ENCODE data around the gene LHX8. TPM values are rescaled to one million over a fixed set of nuclear protein-coding genes. Genes with fewer than 3 reads are reported as not detected.
"Not testable (repeated sequence)": the region's sequence is repeated elsewhere in the genome, so short reads cannot be mapped to it uniquely, and the experiment has no call there.

LHX8 gene
- total and polyA plus RNA-seq, 7 experiments from 2014 or later = not detected

DNA sequence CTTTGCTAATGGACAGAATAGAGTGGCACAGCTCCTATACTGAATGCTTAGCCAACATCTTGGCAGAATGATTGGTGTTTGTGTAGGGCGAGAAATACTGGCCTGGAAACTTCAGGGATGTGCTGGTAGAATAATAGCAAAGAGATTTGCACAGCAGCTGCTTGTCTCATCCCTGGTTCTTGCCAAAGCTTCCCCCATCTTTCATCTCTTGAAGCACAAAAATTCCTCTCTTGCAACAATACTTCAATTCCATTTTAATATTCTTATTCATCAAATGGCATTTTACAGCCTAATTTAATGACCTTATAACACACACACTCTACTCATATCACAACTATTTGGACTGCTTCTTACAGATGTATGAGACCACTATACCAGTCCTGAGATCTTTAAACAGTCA is 37.7 kb downstream of the LHX8 start:
- Mint-ChIP-seq H3K9me3 (peaks cover 0 to 19% (median 7%) of the 10 kb centered on the region in 11 donors), H3K27me3 (peaks cover 0 to 4% (median 0%) of the 10 kb centered on the region in 5 donors), H3K27ac (no peak overlapping the region), H3K36me3 (no peaks in the 10 kb centered on the region), H3K4me3 (no peak overlapping the region), H3K4me1 (no peaks in the 10 kb centered on the region)
- Histone ChIP-seq H3K9me3 (ENCODE audit: control insufficient read depth in 2 of 3, low read length in 3 of 3) (no peaks in the 10 kb centered on the region), H3K4me1 (ENCODE audit: control insufficient read depth in 2 of 2, insufficient read depth in 2 of 2, low read length in 2 of 2) (no peaks in the 10 kb centered on the region), H3K36me3 (ENCODE audit: control insufficient read depth in 2 of 3, insufficient read depth in 3 of 3, low read length in 3 of 3) (no peaks in the 10 kb centered on the region), H3K27ac (ENCODE audit: low read depth, low read length) (no peak overlapping the region), H3K27me3 (ENCODE audit: control insufficient read depth in 2 of 2, insufficient read depth in 2 of 2, low read length in 2 of 2) (no peaks in the 10 kb centered on the region), H3K4me3 (ENCODE audit: low read length) (no peak overlapping the region)
- ATAC-seq (no peak), DNase-seq (no peak)
- ChIA-PET POLR2A (no interaction called here), CTCF (no interaction called here)
- intact Hi-C loops (cut with micrococcal nuclease) = no loop called here

DNA sequence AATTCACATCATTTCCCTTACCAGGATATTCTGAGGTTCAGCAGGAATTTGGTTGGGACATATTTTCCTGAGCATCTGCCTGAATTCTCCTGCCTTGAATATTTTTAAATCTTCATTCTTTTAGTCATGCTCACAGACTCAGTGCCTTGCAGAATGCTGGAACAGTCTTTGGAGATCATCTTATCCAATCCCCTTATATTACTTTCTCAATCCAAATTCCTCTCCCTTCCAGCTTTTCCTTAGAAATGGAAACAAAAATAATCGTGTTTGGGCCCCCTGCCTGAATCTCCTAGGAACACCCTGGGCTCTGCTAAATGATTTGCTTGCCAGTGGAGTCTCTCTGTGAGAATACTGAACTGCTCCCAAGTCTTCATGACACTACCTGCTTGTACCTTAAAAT is 38.4 kb downstream of the LHX8 start:
- Mint-ChIP-seq H3K4me1 (no peaks in the 10 kb centered on the region), H3K9me3 (peaks cover 0 to 20% (median 7%) of the 10 kb centered on the region in 11 donors), H3K36me3 (no peaks in the 10 kb centered on the region), H3K4me3 (no peak overlapping the region), H3K27me3 (peaks cover 0 to 4% (median 0%) of the 10 kb centered on the region in 5 donors), H3K27ac (no peak overlapping the region)
- Histone ChIP-seq H3K4me3 (ENCODE audit: low read length) (no peak overlapping the region), H3K27ac (ENCODE audit: low read depth, low read length) (no peak overlapping the region), H3K4me1 (ENCODE audit: control insufficient read depth in 2 of 2, insufficient read depth in 2 of 2, low read length in 2 of 2) (no peaks in the 10 kb centered on the region), H3K36me3 (ENCODE audit: control insufficient read depth in 2 of 3, insufficient read depth in 3 of 3, low read length in 3 of 3) (no peaks in the 10 kb centered on the region), H3K9me3 (ENCODE audit: control insufficient read depth in 2 of 3, low read length in 3 of 3) (no peaks in the 10 kb centered on the region), H3K27me3 (ENCODE audit: control insufficient read depth in 2 of 2, insufficient read depth in 2 of 2, low read length in 2 of 2) (no peaks in the 10 kb centered on the region)
- no peak for DNase-seq
- POLR2A ChIA-PET = no interaction called here
- intact Hi-C loops (cut with micrococcal nuclease) = no loop called here
- no peak for ATAC-seq
- CTCF ChIA-PET = no interaction called here

DNA sequence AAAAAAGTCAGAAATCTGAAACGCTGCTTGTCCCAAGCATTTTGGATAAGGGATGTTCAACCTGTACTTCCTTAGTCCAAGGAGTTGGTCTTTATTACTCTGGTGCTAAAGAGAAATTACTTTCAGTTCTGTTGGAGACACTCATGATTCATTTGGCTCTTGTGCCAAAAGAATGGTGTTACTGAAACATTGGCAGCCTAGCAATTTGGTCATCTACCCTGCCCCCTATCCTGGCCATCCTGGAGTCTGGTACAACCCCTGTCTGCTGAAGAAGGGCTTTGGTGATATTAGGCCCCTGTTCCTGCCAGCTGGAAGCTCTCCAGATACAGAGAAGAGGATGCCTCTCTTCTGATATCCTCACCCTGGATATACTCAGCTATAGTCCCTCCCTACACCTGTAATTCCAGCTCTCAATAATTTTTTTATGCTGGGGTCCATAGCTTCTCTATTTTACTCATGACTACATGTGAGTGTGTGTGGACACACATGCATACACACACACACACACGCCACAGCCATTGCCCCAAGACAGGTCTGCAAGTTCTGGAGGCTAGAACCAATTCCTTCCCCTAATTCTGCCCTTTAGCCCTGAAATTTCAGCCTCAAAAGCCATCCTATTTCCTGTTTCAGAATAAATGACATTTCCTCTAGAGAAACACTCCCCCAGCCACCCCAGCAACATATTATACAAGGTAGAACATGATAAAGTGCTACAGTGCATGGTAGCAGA is 40.0 kb downstream of the LHX8 start:
- no peak for DNase-seq
- no peak for ATAC-seq
- Mint-ChIP-seq H3K9me3 (peaks cover 0 to 17% (median 9%) of the 10 kb centered on the region in 11 donors), H3K27me3 (peaks cover 0 to 5% (median 0%) of the 10 kb centered on the region in 5 donors), H3K4me1 (no peaks in the 10 kb centered on the region), H3K27ac (no peak overlapping the region), H3K36me3 (no peaks in the 10 kb centered on the region), H3K4me3 (no peak overlapping the region)
- ChIA-PET POLR2A (no interaction called here), CTCF (no interaction called here)
- Histone ChIP-seq H3K27ac (ENCODE audit: low read depth, low read length) (no peak overlapping the region), H3K9me3 (ENCODE audit: control insufficient read depth in 2 of 3, low read length in 3 of 3) (no peaks in the 10 kb centered on the region), H3K4me1 (ENCODE audit: control insufficient read depth in 2 of 2, insufficient read depth in 2 of 2, low read length in 2 of 2) (no peaks in the 10 kb centered on the region), H3K27me3 (ENCODE audit: control insufficient read depth in 2 of 2, insufficient read depth in 2 of 2, low read length in 2 of 2) (no peaks in the 10 kb centered on the region), H3K4me3 (ENCODE audit: low read length) (no peak overlapping the region), H3K36me3 (ENCODE audit: control insufficient read depth in 2 of 3, insufficient read depth in 3 of 3, low read length in 3 of 3) (no peaks in the 10 kb centered on the region)
- intact Hi-C loops (cut with micrococcal nuclease) = no loop called here

DNA sequence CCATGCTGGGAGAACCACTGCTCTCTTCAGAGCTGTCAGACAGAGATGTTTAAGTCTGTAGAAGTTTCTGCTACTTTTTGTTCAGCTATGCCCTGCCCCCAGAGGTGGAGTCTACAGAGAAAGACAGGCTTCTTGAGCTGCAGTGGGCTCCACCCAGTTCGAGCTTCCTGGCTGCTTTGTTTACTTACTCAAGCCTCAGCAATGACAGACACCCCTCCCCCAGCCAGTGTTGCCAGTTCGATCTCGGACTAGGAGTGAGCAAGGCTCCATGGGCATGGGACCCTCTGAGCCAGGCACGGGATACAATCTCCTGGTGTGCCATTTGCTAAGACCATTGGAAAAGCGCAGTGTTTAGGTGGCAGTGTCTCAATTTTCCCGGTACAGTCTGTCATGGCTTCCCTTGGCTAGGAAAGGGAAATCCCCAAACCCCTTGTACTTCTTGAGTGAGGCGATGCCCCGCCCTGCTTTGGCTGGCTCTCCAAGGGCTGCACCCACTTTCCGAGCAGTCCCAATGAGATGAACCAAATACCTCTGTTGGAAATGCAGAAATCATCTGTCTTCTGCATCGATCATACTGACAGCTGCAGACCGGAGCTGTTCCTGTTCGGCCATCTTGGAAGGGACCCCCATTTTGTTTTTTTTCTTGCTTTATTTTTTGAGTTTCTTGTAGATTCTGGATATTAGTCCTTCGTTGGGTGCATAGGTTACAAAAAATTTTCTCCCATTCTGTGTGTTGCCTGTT is 47.2 kb downstream of the LHX8 start:
- Mint-ChIP-seq H3K9me3 (peaks cover 3 to 47% (median 11%) of the 10 kb centered on the region in 11 donors), H3K27me3 (peaks cover 0 to 22% (median 7%) of the 10 kb centered on the region in 5 donors)
- POLR2A ChIA-PET; CTCF ChIA-PET; H3K36me3 ChIP-seq (ENCODE audit: control insufficient read depth in 2 of 3, insufficient read depth in 3 of 3, low read length in 3 of 3); DNase-seq; H3K27ac ChIP-seq (ENCODE audit: low read depth, low read length); H3K36me3 Mint-ChIP-seq; H3K4me3 ChIP-seq (ENCODE audit: low read length); H3K27ac Mint-ChIP-seq; H3K4me3 Mint-ChIP-seq; ATAC-seq; intact Hi-C loops (cut with micrococcal nuclease); H3K4me1 ChIP-seq (ENCODE audit: control insufficient read depth in 2 of 2, insufficient read depth in 2 of 2, low read length in 2 of 2); H3K9me3 ChIP-seq (ENCODE audit: control insufficient read depth in 2 of 3, low read length in 3 of 3); H3K27me3 ChIP-seq (ENCODE audit: control insufficient read depth in 2 of 2, insufficient read depth in 2 of 2, low read length in 2 of 2); H3K4me1 Mint-ChIP-seq: not testable (repeated sequence)

DNA sequence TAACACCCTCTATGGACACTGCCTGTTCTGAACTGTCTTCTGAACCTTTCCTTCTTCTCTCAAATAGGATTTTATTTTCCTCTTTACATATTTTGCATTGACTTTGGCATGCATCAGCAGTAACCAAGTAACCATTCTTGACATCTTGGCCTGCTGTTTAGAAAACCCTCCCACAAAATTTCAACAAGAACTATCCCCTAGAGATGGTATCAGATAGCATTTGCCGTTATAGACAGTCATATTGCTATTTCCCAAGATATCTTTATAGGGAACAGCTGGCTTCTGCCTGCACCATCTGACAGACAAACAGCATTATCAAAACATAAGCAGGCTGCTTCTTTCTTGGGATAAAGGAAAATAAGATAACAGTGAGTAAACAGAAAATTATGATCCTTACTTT is 54.7 kb downstream of the LHX8 start:
- POLR2A ChIA-PET = no interaction called here
- intact Hi-C loops (cut with micrococcal nuclease) = no loop called here
- Mint-ChIP-seq H3K9me3 (peaks cover 0 to 6% (median 0%) of the 10 kb centered on the region in 11 donors), H3K36me3 (no peaks in the 10 kb centered on the region), H3K4me1 (no peaks in the 10 kb centered on the region), H3K27me3 (peaks cover 2 to 28% (median 3%) of the 10 kb centered on the region in 5 donors), H3K4me3 (no peak overlapping the region), H3K27ac (no peak overlapping the region)
- Histone ChIP-seq H3K4me1 (ENCODE audit: control insufficient read depth in 2 of 2, insufficient read depth in 2 of 2, low read length in 2 of 2) (no peaks in the 10 kb centered on the region), H3K27me3 (ENCODE audit: control insufficient read depth in 2 of 2, insufficient read depth in 2 of 2, low read length in 2 of 2) (no peaks in the 10 kb centered on the region), H3K9me3 (ENCODE audit: control insufficient read depth in 2 of 3, low read length in 3 of 3) (no peaks in the 10 kb centered on the region), H3K27ac (ENCODE audit: low read depth, low read length) (no peak overlapping the region), H3K4me3 (ENCODE audit: low read length) (no peak overlapping the region), H3K36me3 (ENCODE audit: control insufficient read depth in 2 of 3, insufficient read depth in 3 of 3, low read length in 3 of 3) (no peaks in the 10 kb centered on the region)
- ATAC-seq (no peak), DNase-seq (no peak)
- CTCF ChIA-PET = no interaction called here

DNA sequence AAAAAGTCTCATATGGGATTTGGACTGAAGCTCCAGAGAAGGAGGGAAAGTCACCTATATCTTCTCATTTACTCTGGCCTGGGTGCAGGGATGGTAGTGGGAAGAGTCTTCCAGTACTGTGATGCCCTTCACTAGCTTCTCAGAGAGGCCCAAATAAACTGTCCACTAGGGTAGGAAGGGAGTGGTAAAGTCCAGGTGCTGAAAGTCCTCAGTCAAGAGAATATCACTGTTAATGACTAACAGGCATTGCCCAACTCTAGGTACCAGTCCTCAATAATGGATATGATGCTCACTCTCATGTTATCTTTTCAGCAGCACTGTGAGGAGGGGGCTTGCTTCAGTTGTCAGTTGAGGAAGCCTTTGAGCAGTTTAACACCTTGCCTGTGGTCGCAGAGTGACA is 64.0 kb downstream of the LHX8 start:
- no peak overlapping the region for H3K27ac Mint-ChIP-seq
- no peak overlapping the region for H3K4me3 Mint-ChIP-seq
- H3K27me3 ChIP-seq (ENCODE audit: control insufficient read depth in 2 of 2, insufficient read depth in 2 of 2, low read length in 2 of 2) = no peaks in the 10 kb centered on the region
- no peaks in the 10 kb centered on the region for H3K9me3 ChIP-seq (ENCODE audit: control insufficient read depth in 2 of 3, low read length in 3 of 3)
- H3K36me3 ChIP-seq (ENCODE audit: control insufficient read depth in 2 of 3, insufficient read depth in 3 of 3, low read length in 3 of 3) = no peaks in the 10 kb centered on the region
- peaks cover 0 to 7% (median 0%) of the 10 kb centered on the region in 11 donors for H3K9me3 Mint-ChIP-seq
- CTCF ChIA-PET = no interaction called here
- H3K27ac ChIP-seq (ENCODE audit: low read depth, low read length) = no peak overlapping the region
- POLR2A ChIA-PET = no interaction called here
- no peaks in the 10 kb centered on the region for H3K4me1 ChIP-seq (ENCODE audit: control insufficient read depth in 2 of 2, insufficient read depth in 2 of 2, low read length in 2 of 2)
- H3K4me1 Mint-ChIP-seq = no peaks in the 10 kb centered on the region
- ATAC-seq (no peak), DNase-seq (no peak)
- no peaks in the 10 kb centered on the region for H3K36me3 Mint-ChIP-seq
- H3K4me3 ChIP-seq (ENCODE audit: low read length) = no peak overlapping the region
- intact Hi-C loops (cut with micrococcal nuclease) = no loop called here
- H3K27me3 Mint-ChIP-seq = peaks cover 0 to 10% (median 6%) of the 10 kb centered on the region in 5 donors

DNA sequence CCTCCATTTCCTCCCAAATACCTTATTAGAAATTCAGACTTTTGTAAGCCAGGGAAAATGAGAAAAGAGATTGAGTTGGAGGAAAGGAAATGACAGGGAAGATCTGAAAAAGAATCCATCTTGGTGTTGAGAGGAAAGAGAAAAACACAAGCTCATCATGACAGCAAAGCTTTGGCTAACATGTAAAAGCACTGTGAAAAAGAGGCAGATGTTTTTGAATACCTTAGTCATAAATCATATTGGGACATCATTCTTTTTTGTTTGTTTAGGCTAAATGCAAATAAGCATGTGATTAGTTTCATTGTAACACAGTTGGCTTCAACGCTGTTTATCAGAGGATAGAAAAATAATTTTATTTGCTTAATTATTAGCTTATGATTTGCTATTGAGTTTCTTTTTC is 64.6 kb downstream of the LHX8 start:
- no peaks in the 10 kb centered on the region for H3K4me1 ChIP-seq (ENCODE audit: control insufficient read depth in 2 of 2, insufficient read depth in 2 of 2, low read length in 2 of 2)
- Mint-ChIP-seq H3K9me3 (peaks cover 0 to 5% (median 0%) of the 10 kb centered on the region in 11 donors), H3K36me3 (no peaks in the 10 kb centered on the region), H3K4me1 (no peaks in the 10 kb centered on the region), H3K27ac (no peak overlapping the region), H3K4me3 (no peak overlapping the region), H3K27me3 (peaks cover 1 to 7% (median 6%) of the 10 kb centered on the region in 5 donors)
- H3K27ac ChIP-seq (ENCODE audit: low read depth, low read length) = no peak overlapping the region
- H3K27me3 ChIP-seq (ENCODE audit: control insufficient read depth in 2 of 2, insufficient read depth in 2 of 2, low read length in 2 of 2) = no peaks in the 10 kb centered on the region
- CTCF ChIA-PET = no interaction called here
- DNase-seq (no peak), ATAC-seq (no peak)
- H3K9me3 ChIP-seq (ENCODE audit: control insufficient read depth in 2 of 3, low read length in 3 of 3) = no peaks in the 10 kb centered on the region
- no peaks in the 10 kb centered on the region for H3K36me3 ChIP-seq (ENCODE audit: control insufficient read depth in 2 of 3, insufficient read depth in 3 of 3, low read length in 3 of 3)
- no peak overlapping the region for H3K4me3 ChIP-seq (ENCODE audit: low read length)
- POLR2A ChIA-PET = no interaction called here
- intact Hi-C loops (cut with micrococcal nuclease) = no loop called here

All from naive thymus-derived CD4-positive, alpha-beta T cell (primary cell).